ENCODE data around the gene HIP1.

GRCh38 chr7:75723444-75723843 lies 15.3 kb downstream of the HIP1 start:
- TF ChIP-seq CTCF (IDR thresholded peaks at IDR 0.05; ENCODE audit: low read depth, low read length, poor library complexity, severe bottlenecking), result no peak
- no peak for TF ChIP-seq EZH2phosphoT487 (IDR thresholded peaks at IDR 0.05; ENCODE audit: borderline replicate concordance, low read length)
